AG10803 (cell line): ENCODE measurements around the gene COX6A2.
A peak's percentile ranks its signal among the peaks of the same experiment; 100 is the strongest.

Source experiments
- DNase-seq: peaks from one replicate; pipeline ENCODE4 v3.0.0; 2010; ENCODE audit warnings: low read depth
- H3K4me3 ChIP-seq: 2 replicates; pipeline ENCODE4 v1.5.1; 2011; ENCODE audit warnings: mild to moderate bottlenecking, low read length, control low read depth
- TF ChIP-seq, protein P1 (sequence below): conservative IDR thresholded peaks from 2 replicates; pipeline ENCODE4 v1.5.1; 2011; ENCODE audit warnings: mild to moderate bottlenecking, low read length, control low read depth, inconsistent platforms

The COX6A2 gene

GRCh38 chr16:31473264-31473984, 45.3 kb upstream of the COX6A2 start:
- DNase-seq, result no peak
- peak overlapping the region; percentile 34 for H3K4me3 ChIP-seq
- TF ChIP-seq, protein P1, sequence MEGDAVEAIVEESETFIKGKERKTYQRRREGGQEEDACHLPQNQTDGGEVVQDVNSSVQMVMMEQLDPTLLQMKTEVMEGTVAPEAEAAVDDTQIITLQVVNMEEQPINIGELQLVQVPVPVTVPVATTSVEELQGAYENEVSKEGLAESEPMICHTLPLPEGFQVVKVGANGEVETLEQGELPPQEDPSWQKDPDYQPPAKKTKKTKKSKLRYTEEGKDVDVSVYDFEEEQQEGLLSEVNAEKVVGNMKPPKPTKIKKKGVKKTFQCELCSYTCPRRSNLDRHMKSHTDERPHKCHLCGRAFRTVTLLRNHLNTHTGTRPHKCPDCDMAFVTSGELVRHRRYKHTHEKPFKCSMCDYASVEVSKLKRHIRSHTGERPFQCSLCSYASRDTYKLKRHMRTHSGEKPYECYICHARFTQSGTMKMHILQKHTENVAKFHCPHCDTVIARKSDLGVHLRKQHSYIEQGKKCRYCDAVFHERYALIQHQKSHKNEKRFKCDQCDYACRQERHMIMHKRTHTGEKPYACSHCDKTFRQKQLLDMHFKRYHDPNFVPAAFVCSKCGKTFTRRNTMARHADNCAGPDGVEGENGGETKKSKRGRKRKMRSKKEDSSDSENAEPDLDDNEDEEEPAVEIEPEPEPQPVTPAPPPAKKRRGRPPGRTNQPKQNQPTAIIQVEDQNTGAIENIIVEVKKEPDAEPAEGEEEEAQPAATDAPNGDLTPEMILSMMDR, result no peak

GRCh38 chr16:31472709-31473203, 44.6 kb upstream of the COX6A2 start:
- TF ChIP-seq, protein P1, result peak; percentile 71
- peak overlapping the region; percentile 83 for H3K4me3 ChIP-seq
- peak; percentile 92 for DNase-seq

- TF ChIP-seq, protein P1, result no peak
- H3K4me3 ChIP-seq, result peak within 1 kb of the TSS; percentile 83
- peak; percentile 84 for DNase-seq
These were observed 43.9 kb upstream of the COX6A2 start, which contains the start of gene TGFB1I1 for GRCh38 chr16:31471875-31472708. Gene TGFB1I1 (plus strand): TSS chr16:31472152. CDS start chr16:31472189, 37 bp downstream.

DNA sequence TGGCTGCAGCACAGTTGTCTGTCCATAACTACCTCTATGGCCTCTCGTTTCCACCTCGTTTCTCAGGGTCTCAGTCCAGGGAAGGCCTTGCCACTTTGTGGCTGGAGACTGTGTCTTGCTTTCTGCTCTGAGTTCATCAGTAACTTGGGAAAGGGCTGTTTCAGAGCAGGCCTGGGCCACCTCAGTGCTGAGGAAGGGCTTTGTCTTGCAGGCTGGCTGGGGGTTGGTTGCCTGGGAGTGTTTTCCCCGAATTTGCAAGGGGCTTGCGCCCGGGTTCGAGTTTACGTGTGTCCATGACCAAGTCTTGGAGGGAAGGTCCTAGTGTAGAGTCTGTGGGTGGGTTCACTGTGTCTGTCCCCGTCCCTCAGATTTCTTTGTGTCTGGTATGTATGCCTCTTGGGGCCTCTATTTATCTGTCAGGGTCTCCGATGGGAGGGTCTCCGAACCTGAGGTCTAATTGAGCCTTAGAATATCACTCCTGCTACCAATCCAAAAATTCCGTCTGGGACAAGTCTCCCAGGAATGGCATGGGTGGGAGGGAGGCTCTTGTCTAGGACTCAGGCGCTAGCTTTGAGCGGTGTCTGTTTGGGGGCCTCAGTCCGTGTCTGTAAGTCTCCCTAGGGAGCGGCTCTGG, 43.2 kb upstream of the COX6A2 start:
- DNase-seq, result no peak
- TF ChIP-seq, protein P1, result no peak
- peak overlapping the region; percentile 83 for H3K4me3 ChIP-seq

DNA sequence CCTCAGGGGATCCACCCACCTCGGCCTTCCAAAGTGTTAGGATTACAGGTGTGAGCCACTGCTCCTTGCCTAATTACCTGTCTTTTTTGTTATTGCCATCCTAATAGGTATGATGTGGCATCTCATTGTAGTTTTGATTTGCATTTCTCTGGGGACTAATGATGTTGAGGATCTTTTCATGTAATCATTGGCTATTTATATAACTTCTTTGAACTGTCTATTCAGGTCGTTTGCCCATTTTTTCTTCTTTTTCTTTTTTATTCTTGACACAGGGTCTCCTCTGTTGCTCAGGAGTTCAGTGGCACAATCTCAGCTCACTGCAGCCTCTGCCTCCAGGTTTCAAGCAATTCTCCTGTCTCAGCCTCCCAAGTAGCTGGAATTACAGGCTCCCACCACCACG, 42.5 kb upstream of the COX6A2 start:
- H3K4me3 ChIP-seq, result peak overlapping the region; percentile 83
- no peak for DNase-seq
- TF ChIP-seq, protein P1, result no peak

DNA sequence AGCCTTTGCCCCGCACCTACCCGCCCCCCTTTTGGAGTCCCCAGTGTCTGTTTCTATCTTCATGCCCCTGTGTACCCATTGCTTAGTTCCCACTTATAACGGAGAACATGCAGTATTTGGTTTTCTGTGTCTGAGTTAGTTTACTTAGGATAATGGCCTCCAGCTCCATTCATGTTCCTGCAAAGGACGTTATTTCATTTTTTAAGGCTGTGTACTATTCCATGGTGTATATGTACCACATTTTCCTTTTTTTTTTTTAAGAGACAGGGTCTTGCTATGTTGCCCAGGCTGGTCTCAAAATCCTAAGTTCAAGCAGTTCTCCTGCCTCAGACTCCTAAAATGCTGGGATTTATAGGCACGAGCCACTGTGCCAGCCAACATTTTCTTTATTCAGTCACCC, 39.7 kb upstream of the COX6A2 start:
- no peak for DNase-seq
- H3K4me3 ChIP-seq, result no peak overlapping the region
- TF ChIP-seq, protein P1, result no peak
